Measurements from ENCODE around the gene ROBO2. TPM values are rescaled to one million over a fixed set of nuclear protein-coding genes. Genes with fewer than 3 reads are reported as not detected.

Gene ROBO2
- total RNA-seq, 1 experiment from 2014 or later, result 0.07 TPM

- no peak overlapping the region for H3K4me3 ChIP-seq
- H3K36me3 ChIP-seq, result no peaks in the 10 kb centered on the region
- H3K9me3 ChIP-seq, result no peaks in the 10 kb centered on the region
- no peak for DNase-seq
- no peaks in the 10 kb centered on the region for H3K27me3 ChIP-seq
Observed at GRCh38 chr3:77553240-77553639, 513.3 kb downstream of the ROBO2 start.

GRCh38 chr3:77562089-77562488, 522.2 kb downstream of the ROBO2 start:
- no peak overlapping the region for H3K4me3 ChIP-seq
- DNase-seq, result no peak
- H3K36me3 ChIP-seq, result no peaks in the 10 kb centered on the region
- H3K9me3 ChIP-seq, result no peaks in the 10 kb centered on the region
- no peaks in the 10 kb centered on the region for H3K27me3 ChIP-seq

- H3K27me3 ChIP-seq, result no peaks in the 10 kb centered on the region
- H3K36me3 ChIP-seq, result no peaks in the 10 kb centered on the region
- H3K4me3 ChIP-seq, result no peak overlapping the region
- H3K9me3 ChIP-seq, result no peaks in the 10 kb centered on the region
- no peak for DNase-seq
Observed at GRCh38 chr3:77563012-77563411, 523.1 kb downstream of the ROBO2 start.

- H3K9me3 ChIP-seq, result no peaks in the 10 kb centered on the region
- H3K36me3 ChIP-seq, result no peaks in the 10 kb centered on the region
Observed at GRCh38 chr3:77566055-77566454, 526.2 kb downstream of the ROBO2 start.

GRCh38 chr3:77571971-77572715, 532.2 kb downstream of the ROBO2 start:
- Histone ChIP-seq H3K9me3 (no peaks in the 10 kb centered on the region), H3K27me3 (no peaks in the 10 kb centered on the region)
- DNase-seq, result no peak

More at GRCh38 chr3:77566055-77566454, 526.2 kb downstream of the ROBO2 start:
- Histone ChIP-seq H3K4me3 (no peak overlapping the region), H3K27me3 (no peaks in the 10 kb centered on the region)
- no peak for DNase-seq

GRCh38 chr3:77577264-77577663, 537.4 kb downstream of the ROBO2 start:
- no peaks in the 10 kb centered on the region for H3K9me3 ChIP-seq
- no peak for DNase-seq
- H3K27me3 ChIP-seq, result no peaks in the 10 kb centered on the region
- H3K36me3 ChIP-seq, result no peaks in the 10 kb centered on the region
- H3K4me3 ChIP-seq, result no peak overlapping the region

More at GRCh38 chr3:77571971-77572715, 532.2 kb downstream of the ROBO2 start:
- Histone ChIP-seq H3K36me3 (no peaks in the 10 kb centered on the region), H3K4me3 (no peak overlapping the region)

GRCh38 chr3:77586216-77586615, 546.3 kb downstream of the ROBO2 start:
- no peak for DNase-seq
- H3K9me3 ChIP-seq, result no peaks in the 10 kb centered on the region
- H3K27me3 ChIP-seq, result no peaks in the 10 kb centered on the region
- H3K36me3 ChIP-seq, result no peaks in the 10 kb centered on the region
- H3K4me3 ChIP-seq, result no peak overlapping the region

GRCh38 chr3:77588863-77589262, 549.0 kb downstream of the ROBO2 start:
- Histone ChIP-seq H3K4me3 (no peak overlapping the region), H3K9me3 (no peaks in the 10 kb centered on the region), H3K36me3 (no peaks in the 10 kb centered on the region), H3K27me3 (no peaks in the 10 kb centered on the region)
- DNase-seq, result no peak

GRCh38 chr3:77590191-77590590, 550.3 kb downstream of the ROBO2 start:
- Histone ChIP-seq H3K4me3 (no peak overlapping the region), H3K36me3 (no peaks in the 10 kb centered on the region), H3K9me3 (no peaks in the 10 kb centered on the region), H3K27me3 (no peaks in the 10 kb centered on the region)
- no peak for DNase-seq

GRCh38 chr3:77595371-77595870, 555.5 kb downstream of the ROBO2 start:
- no peak for DNase-seq
- Histone ChIP-seq H3K27me3 (no peaks in the 10 kb centered on the region), H3K4me3 (no peak overlapping the region), H3K36me3 (no peaks in the 10 kb centered on the region), H3K9me3 (no peaks in the 10 kb centered on the region)

GRCh38 chr3:77599948-77600347, 560.0 kb downstream of the ROBO2 start:
- no peak overlapping the region for H3K4me3 ChIP-seq
- no peaks in the 10 kb centered on the region for H3K9me3 ChIP-seq
- H3K36me3 ChIP-seq, result no peaks in the 10 kb centered on the region
- DNase-seq, result no peak
- H3K27me3 ChIP-seq, result no peaks in the 10 kb centered on the region

GRCh38 chr3:77601823-77602415, 562.0 kb downstream of the ROBO2 start:
- H3K36me3 ChIP-seq, result no peaks in the 10 kb centered on the region
- no peaks in the 10 kb centered on the region for H3K27me3 ChIP-seq
- no peaks in the 10 kb centered on the region for H3K9me3 ChIP-seq
- no peak for DNase-seq
- no peak overlapping the region for H3K4me3 ChIP-seq

GRCh38 chr3:77602722-77603121, 562.8 kb downstream of the ROBO2 start:
- H3K4me3 ChIP-seq, result no peak overlapping the region
- no peaks in the 10 kb centered on the region for H3K36me3 ChIP-seq
- DNase-seq, result no peak
- H3K27me3 ChIP-seq, result no peaks in the 10 kb centered on the region
- no peaks in the 10 kb centered on the region for H3K9me3 ChIP-seq

- no peak overlapping the region for H3K4me3 ChIP-seq
- H3K27me3 ChIP-seq, result no peaks in the 10 kb centered on the region
- no peaks in the 10 kb centered on the region for H3K9me3 ChIP-seq
- DNase-seq, result no peak
- no peaks in the 10 kb centered on the region for H3K36me3 ChIP-seq
Observed at GRCh38 chr3:77605308-77605707, 565.4 kb downstream of the ROBO2 start.

- Histone ChIP-seq H3K9me3 (no peaks in the 10 kb centered on the region), H3K4me3 (no peak overlapping the region), H3K36me3 (no peaks in the 10 kb centered on the region), H3K27me3 (no peaks in the 10 kb centered on the region)
- no peak for DNase-seq
Observed at GRCh38 chr3:77605865-77606264, 566.0 kb downstream of the ROBO2 start.

- no peaks in the 10 kb centered on the region for H3K36me3 ChIP-seq
- H3K4me3 ChIP-seq, result no peak overlapping the region
- no peak for DNase-seq
- no peaks in the 10 kb centered on the region for H3K27me3 ChIP-seq
- H3K9me3 ChIP-seq, result no peaks in the 10 kb centered on the region
Observed at GRCh38 chr3:77606372-77606771, 566.5 kb downstream of the ROBO2 start.

GRCh38 chr3:77618686-77619085, 578.8 kb downstream of the ROBO2 start:
- Histone ChIP-seq H3K4me3 (no peak overlapping the region), H3K27me3 (no peaks in the 10 kb centered on the region), H3K36me3 (no peaks in the 10 kb centered on the region), H3K9me3 (no peaks in the 10 kb centered on the region)
- DNase-seq, result no peak

- Histone ChIP-seq H3K27me3 (no peaks in the 10 kb centered on the region), H3K36me3 (no peaks in the 10 kb centered on the region), H3K9me3 (no peaks in the 10 kb centered on the region), H3K4me3 (no peak overlapping the region)
- DNase-seq, result no peak
Observed at GRCh38 chr3:77620009-77620408, 580.1 kb downstream of the ROBO2 start.

All from MG63 (cell line).